Breast epithelium (tissue), 3 donors: Measurements from ENCODE around the gene RGS7.

Experiments
- POLR2A ChIP-seq: fragments of 450-650 bp; IDR thresholded peaks from one replicate; pipeline ENCODE4 v1.6.1; 2016; ENCODE audit warnings: antibody characterized with exemption, mild to moderate bottlenecking, moderate library complexity
- POLR2AphosphoS5 ChIP-seq, 3 donors: sonication (generic); formaldehyde crosslinking; IDR thresholded peaks; one replicate each; pipeline ENCODE4 v1.6.1; 2017; ENCODE audit warnings: antibody characterized with exemption in 3 of 3
- TF ChIP-seq, protein P1 (sequence below), 3 donors: fragments of 450-650 bp; IDR thresholded peaks; one replicate each; pipeline ENCODE4 v1.5.1; 2016 to 2017; ENCODE audit warnings: antibody characterized with exemption in 3 of 3, mild to moderate bottlenecking in 3 of 3, moderate library complexity in 3 of 3

DNA sequence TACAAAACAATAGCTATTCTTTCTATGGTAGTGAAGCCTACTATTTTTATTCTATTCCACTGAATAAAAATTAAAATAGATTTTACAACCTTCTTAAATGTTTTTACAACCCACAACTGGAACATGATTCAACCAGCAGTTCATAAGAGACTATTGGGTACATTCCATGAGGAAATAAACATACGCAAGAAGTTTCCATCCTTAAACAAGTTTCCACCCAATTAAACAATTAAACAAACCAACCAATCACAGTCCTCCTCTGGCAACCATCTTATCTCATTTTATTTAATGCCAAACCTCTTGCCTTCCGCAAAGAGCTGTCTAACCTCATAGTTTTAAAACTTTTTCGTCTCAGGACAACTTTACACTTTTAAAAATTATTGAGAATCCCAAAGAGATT lies 239.0 kb downstream of the RGS7 start:
- TF ChIP-seq, protein P1, sequence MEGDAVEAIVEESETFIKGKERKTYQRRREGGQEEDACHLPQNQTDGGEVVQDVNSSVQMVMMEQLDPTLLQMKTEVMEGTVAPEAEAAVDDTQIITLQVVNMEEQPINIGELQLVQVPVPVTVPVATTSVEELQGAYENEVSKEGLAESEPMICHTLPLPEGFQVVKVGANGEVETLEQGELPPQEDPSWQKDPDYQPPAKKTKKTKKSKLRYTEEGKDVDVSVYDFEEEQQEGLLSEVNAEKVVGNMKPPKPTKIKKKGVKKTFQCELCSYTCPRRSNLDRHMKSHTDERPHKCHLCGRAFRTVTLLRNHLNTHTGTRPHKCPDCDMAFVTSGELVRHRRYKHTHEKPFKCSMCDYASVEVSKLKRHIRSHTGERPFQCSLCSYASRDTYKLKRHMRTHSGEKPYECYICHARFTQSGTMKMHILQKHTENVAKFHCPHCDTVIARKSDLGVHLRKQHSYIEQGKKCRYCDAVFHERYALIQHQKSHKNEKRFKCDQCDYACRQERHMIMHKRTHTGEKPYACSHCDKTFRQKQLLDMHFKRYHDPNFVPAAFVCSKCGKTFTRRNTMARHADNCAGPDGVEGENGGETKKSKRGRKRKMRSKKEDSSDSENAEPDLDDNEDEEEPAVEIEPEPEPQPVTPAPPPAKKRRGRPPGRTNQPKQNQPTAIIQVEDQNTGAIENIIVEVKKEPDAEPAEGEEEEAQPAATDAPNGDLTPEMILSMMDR (IDR thresholded peaks at IDR 0.05), result no peak
- TF ChIP-seq POLR2AphosphoS5 (IDR thresholded peaks at IDR 0.05), result no peak
- no peak for TF ChIP-seq POLR2A
